Gastroesophageal sphincter (tissue), 4 donors: ENCODE data around the gene STT3A. TPM values are rescaled to one million over a fixed set of nuclear protein-coding genes. Genes with fewer than 3 reads are reported as not detected.

Source experiments
- ATAC-seq: fragments of 150-250 bp; one replicate; pipeline ENCODE4 v1.9.1; 2016; ENCODE audit warnings: mild to moderate bottlenecking, moderate library complexity
- H3K27ac ChIP-seq, 4 donors: fragments of 200-600 bp; sonication (generic) in 3 of 4; 1 replicate in 3 of 4; 2 replicates in 1 of 4; pipeline ENCODE4 v1.5.1; 2016 to 2019
- H3K27me3 ChIP-seq: fragments of 200-600 bp; sonication (generic); one replicate; pipeline ENCODE4 v1.5.1; 2019
- H3K36me3 ChIP-seq, 2 donors: fragments of 200-600 bp; sonication (generic); one replicate each; pipeline ENCODE4 v1.5.1; 2019; ENCODE audit warnings: control low read depth in 1 of 2
- H3K4me1 ChIP-seq, 3 donors: fragments of 200-600 bp; sonication (generic); 1 replicate in 2 of 3; 2 replicates in 1 of 3; pipeline ENCODE4 v1.5.1; 2016 to 2019; ENCODE audit warnings: control low read depth in 2 of 3
- H3K4me3 ChIP-seq, 2 donors: fragments of 200-600 bp; sonication (generic); one replicate each; pipeline ENCODE4 v1.5.1; 2019; ENCODE audit warnings: mild to moderate bottlenecking in 1 of 2, moderate library complexity in 1 of 2
- H3K9me3 ChIP-seq, 3 donors: fragments of 200-600 bp; sonication (generic); one replicate each; pipeline ENCODE4 v1.5.1; 2017 to 2019; ENCODE audit warnings: control low read depth in 2 of 3
- CTCF ChIP-seq, 4 experiments: fragments of 200-600 bp in 2 of 4; fragments of 450-650 bp in 2 of 4; sonication (generic) in 1 of 4; IDR thresholded peaks; one replicate each; pipeline ENCODE4 v1.5.1; 2017 to 2019; ENCODE audit warnings: antibody characterized with exemption in 4 of 4, mild to moderate bottlenecking in 2 of 4, moderate library complexity in 2 of 4
- EP300 ChIP-seq: sonication (generic); formaldehyde crosslinking; IDR thresholded peaks from one replicate; pipeline ENCODE4 v1.6.1; 2017; ENCODE audit warnings: antibody characterized with exemption, mild to moderate bottlenecking
- POLR2A ChIP-seq, 2 donors: fragments of 450-650 bp; IDR thresholded peaks; one replicate each; pipeline ENCODE4 v1.6.1; 2017; ENCODE audit warnings: antibody characterized with exemption in 2 of 2, mild to moderate bottlenecking in 2 of 2, moderate library complexity in 1 of 2
- POLR2AphosphoS5 ChIP-seq: sonication (generic); formaldehyde crosslinking; IDR thresholded peaks from one replicate; pipeline ENCODE4 v1.6.1; 2017; ENCODE audit warnings: antibody characterized with exemption
- WGBS, 2 donors: methylation state at CpG; one replicate each; pipeline ENCODE4 v1.1.5; 2018; ENCODE audit warnings: low coverage in 1 of 2; 5-methylcytosine and 5-hydroxymethylcytosine counted together
- total RNA-seq, 4 donors: library from RNA; depleted of rRNA; stranded (reverse); fragments of >200 nt; gene quantifications; one replicate each; pipeline ENCODE4 v1.1.0, GENCODE V29; 2016

The STT3A gene
- total RNA-seq, 4 donors from 2014 or later = 58.2 to 71.4 (median 60.9) TPM

- no peaks in the 10 kb centered on the region for H3K9me3 ChIP-seq
- H3K4me1 ChIP-seq = peaks cover 3 to 29% (median 7%) of the 10 kb centered on the region in 3 donors
- no peak for TF ChIP-seq POLR2A (IDR thresholded peaks at IDR 0.05)
- no peak for TF ChIP-seq CTCF (IDR thresholded peaks at IDR 0.05)
- no peak for TF ChIP-seq POLR2AphosphoS5
- no peak for TF ChIP-seq EP300
- H3K36me3 ChIP-seq = no peaks in the 10 kb centered on the region
- no peak overlapping the region for H3K4me3 ChIP-seq
- ATAC-seq = no peak
- H3K27ac ChIP-seq = no peak overlapping the region
- no peaks in the 10 kb centered on the region for H3K27me3 ChIP-seq
- WGBS, 2 donors = 64 to 79% methylated on average over 7 of the region's 7 CpGs
These were observed 34.7 kb downstream of the STT3A start for GRCh38 chr11:125627236-125627910.

GRCh38 chr11:125637840-125638239, 45.2 kb downstream of the STT3A start:
- no peaks in the 10 kb centered on the region for H3K27me3 ChIP-seq
- no peaks in the 10 kb centered on the region for H3K4me1 ChIP-seq
- no peak overlapping the region for H3K27ac ChIP-seq
- no peak for ATAC-seq
- no peaks in the 10 kb centered on the region for H3K9me3 ChIP-seq
- 76 to 94% methylated on average over 3 of the region's 3 CpGs for WGBS, 2 donors
- H3K36me3 ChIP-seq = peaks cover 0 to 8% of the 10 kb centered on the region in 2 donors
- H3K4me3 ChIP-seq = no peak overlapping the region
- TF ChIP-seq POLR2AphosphoS5 (no peak), EP300 (no peak), CTCF (IDR thresholded peaks at IDR 0.05) (no peak), POLR2A (IDR thresholded peaks at IDR 0.05) (no peak)

GRCh38 chr11:125638315-125638714, 45.7 kb downstream of the STT3A start:
- WGBS, 2 donors = 100% methylated on average over 1 of the region's 1 CpG; no CpG with 5 or more reads in 1 of the 2 donors
- Histone ChIP-seq H3K27ac (no peak overlapping the region), H3K36me3 (peaks cover 0 to 8% of the 10 kb centered on the region in 2 donors), H3K4me3 (no peak overlapping the region), H3K4me1 (no peaks in the 10 kb centered on the region), H3K27me3 (no peaks in the 10 kb centered on the region), H3K9me3 (no peaks in the 10 kb centered on the region)
- ATAC-seq = no peak
- TF ChIP-seq EP300 = no peak
- TF ChIP-seq POLR2A (IDR thresholded peaks at IDR 0.05) = no peak
- no peak for TF ChIP-seq CTCF (IDR thresholded peaks at IDR 0.05)
- TF ChIP-seq POLR2AphosphoS5 = no peak

DNA sequence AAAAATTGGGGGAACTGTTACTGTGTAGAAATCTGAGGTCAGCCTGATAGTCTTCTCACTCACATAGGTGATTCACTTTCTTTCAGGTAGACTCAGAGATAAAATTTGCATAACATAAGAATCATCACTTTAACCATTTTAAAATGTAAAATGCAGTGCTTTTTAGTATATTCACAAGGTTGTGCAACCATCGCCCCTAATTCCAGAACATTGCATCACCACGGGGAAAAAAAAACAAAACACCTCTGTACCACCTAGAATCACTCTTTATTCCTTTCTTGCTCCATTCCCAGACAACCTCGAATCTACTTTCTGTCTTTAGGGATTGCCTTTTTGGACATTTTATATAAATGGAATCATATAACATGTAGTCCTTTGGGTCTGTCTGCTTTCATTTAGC, 53.2 kb downstream of the STT3A start:
- Histone ChIP-seq H3K9me3 (no peaks in the 10 kb centered on the region), H3K27me3 (no peaks in the 10 kb centered on the region), H3K36me3 (peaks cover 0 to 8% of the 10 kb centered on the region in 2 donors), H3K4me1 (no peaks in the 10 kb centered on the region), H3K27ac (no peak overlapping the region), H3K4me3 (no peak overlapping the region)
- WGBS, 2 donors = 90 to 100% methylated on average over 3 of the region's 3 CpGs
- TF ChIP-seq EP300 = no peak
- no peak for TF ChIP-seq POLR2AphosphoS5
- no peak for TF ChIP-seq POLR2A (IDR thresholded peaks at IDR 0.05)
- TF ChIP-seq CTCF (IDR thresholded peaks at IDR 0.05) = no peak
- ATAC-seq = no peak
